DOHH2 (cell line): Measurements from ENCODE around the gene LOXHD1.

Source experiments
- H3F3A ChIP-seq: fragments of 200-600 bp; sonication (generic), shearing (Covaris generic); 2 replicates; pipeline ENCODE4 v1.6.0; 2016; ENCODE audit warnings: antibody characterized with exemption, mild to moderate bottlenecking; ENCODE audit not compliant: control insufficient read depth, insufficient read depth
- H3K27ac ChIP-seq: fragments of 200-600 bp; sonication (generic); 2 replicates; pipeline ENCODE4 v1.5.1; 2014; ENCODE audit warnings: low read depth, mild to moderate bottlenecking, low read length, moderate library complexity
- H3K27me3 ChIP-seq: fragments of 200-600 bp; sonication (generic); 2 replicates; pipeline ENCODE4 v1.6.1; 2014; ENCODE audit warnings: mild to moderate bottlenecking, low read length, mixed read lengths; ENCODE audit not compliant: control insufficient read depth
- H3K36me3 ChIP-seq: fragments of 200-600 bp; sonication (generic); 2 replicates; pipeline ENCODE4 v1.6.1; 2014; ENCODE audit warnings: mild to moderate bottlenecking, low read length, moderate library complexity, mixed read lengths; ENCODE audit not compliant: control insufficient read depth
- H3K4me1 ChIP-seq: fragments of 200-600 bp; sonication (generic); 2 replicates; pipeline ENCODE4 v1.6.1; 2014; ENCODE audit warnings: mild to moderate bottlenecking, low read length, mixed read lengths; ENCODE audit not compliant: control insufficient read depth
- H3K4me2 ChIP-seq: fragments of 200-600 bp; sonication (generic); 2 replicates; pipeline ENCODE4 v1.6.0; 2014; ENCODE audit warnings: mild to moderate bottlenecking, low read length, moderate library complexity
- H3K4me3 ChIP-seq: fragments of 200-600 bp; sonication (generic); 2 replicates; pipeline ENCODE4 v1.5.1; 2014; ENCODE audit warnings: mild to moderate bottlenecking, low read length, mixed read lengths
- H3K79me2 ChIP-seq: fragments of 200-600 bp; sonication (generic); 2 replicates; pipeline ENCODE4 v1.6.1; 2014; ENCODE audit warnings: mild to moderate bottlenecking, low read length, mixed read lengths; ENCODE audit not compliant: control insufficient read depth
- H3K9me2 ChIP-seq: fragments of 200-600 bp; sonication (generic); replicated peaks from 2 replicates; pipeline ENCODE4 v1.6.1; 2014; ENCODE audit warnings: mild to moderate bottlenecking, low read length, mixed read lengths; ENCODE audit not compliant: control insufficient read depth
- H3K9me3 ChIP-seq: fragments of 200-600 bp; sonication (generic); 2 replicates; pipeline ENCODE4 v1.6.1; 2014; ENCODE audit warnings: antibody characterized with exemption, low read length, mixed read lengths; ENCODE audit not compliant: control insufficient read depth, insufficient read depth
- H4K20me1 ChIP-seq: fragments of 200-600 bp; sonication (generic); 2 replicates; pipeline ENCODE4 v1.6.0; 2014; ENCODE audit warnings: low read depth, mild to moderate bottlenecking, antibody characterized with exemption, low read length, moderate library complexity; ENCODE audit not compliant: control insufficient read depth, insufficient read depth
- CTCF ChIP-seq: fragments of 200-600 bp; sonication (generic); IDR thresholded peaks from one replicate; pipeline ENCODE4 v1.5.1; 2014; ENCODE audit warnings: antibody characterized with exemption, mild to moderate bottlenecking, low read depth, low read length; ENCODE audit not compliant: poor library complexity, severe bottlenecking
- EZH2phosphoT487 ChIP-seq: fragments of 200-600 bp; sonication (generic); IDR thresholded peaks from 2 replicates; pipeline ENCODE4 v1.6.1; 2017; ENCODE audit warnings: borderline replicate concordance, mild to moderate bottlenecking, antibody characterized with exemption, low read length, moderate library complexity, mixed read lengths

LOXHD1 gene

GRCh38 chr18:46470714-46471113 is 186.3 kb downstream of the LOXHD1 start:
- no peaks in the 10 kb centered on the region for H3K9me2 ChIP-seq
- H3K79me2 ChIP-seq: no peaks in the 10 kb centered on the region
- no peaks in the 10 kb centered on the region for H3F3A ChIP-seq
- H3K4me3 ChIP-seq: no peak overlapping the region
- no peaks in the 10 kb centered on the region for H3K36me3 ChIP-seq
- H3K27ac ChIP-seq: no peak overlapping the region
- H3K9me3 ChIP-seq: no peaks in the 10 kb centered on the region
- no peaks in the 10 kb centered on the region for H3K4me1 ChIP-seq
- H3K27me3 ChIP-seq: peaks cover 4% of the 10 kb centered on the region; the same call in 1 of the 2 replicates
- H3K4me2 ChIP-seq: no peak overlapping the region
- no peaks in the 10 kb centered on the region for H4K20me1 ChIP-seq
- TF ChIP-seq CTCF (no peak), EZH2phosphoT487 (no peak)

- no peak overlapping the region for H3K4me2 ChIP-seq
- no peak for TF ChIP-seq CTCF
- no peak for TF ChIP-seq EZH2phosphoT487
These were observed 187.7 kb downstream of the LOXHD1 start for GRCh38 chr18:46469186-46469915.

GRCh38 chr18:46468426-46469180 is 188.4 kb downstream of the LOXHD1 start:
- Histone ChIP-seq H3K4me1 (no peaks in the 10 kb centered on the region), H3K9me2 (no peaks in the 10 kb centered on the region), H3F3A (no peaks in the 10 kb centered on the region), H4K20me1 (no peaks in the 10 kb centered on the region), H3K9me3 (no peaks in the 10 kb centered on the region), H3K27ac (no peak overlapping the region), H3K4me3 (no peak overlapping the region), H3K27me3 (peaks cover 4% of the 10 kb centered on the region; the same call in 1 of the 2 replicates), H3K36me3 (no peaks in the 10 kb centered on the region), H3K4me2 (no peak overlapping the region), H3K79me2 (no peaks in the 10 kb centered on the region)
- TF ChIP-seq EZH2phosphoT487: no peak
- TF ChIP-seq CTCF: no peak

More at GRCh38 chr18:46469186-46469915, 187.7 kb downstream of the LOXHD1 start:
- Histone ChIP-seq H3K27me3 (no peaks in the 10 kb centered on the region; the same call in 1 of the 2 replicates), H3K79me2 (no peaks in the 10 kb centered on the region), H3K36me3 (no peaks in the 10 kb centered on the region), H3K4me3 (no peak overlapping the region), H4K20me1 (no peaks in the 10 kb centered on the region), H3K9me2 (no peaks in the 10 kb centered on the region), H3K4me1 (no peaks in the 10 kb centered on the region), H3F3A (no peaks in the 10 kb centered on the region), H3K9me3 (no peaks in the 10 kb centered on the region), H3K27ac (no peak overlapping the region)
